Measurements from ENCODE around the gene LDLRAD2.

GRCh38 chr1:21873761-21874160 is 61.7 kb downstream of the LDLRAD2 start:
- TF ChIP-seq RCOR1 (IDR thresholded peaks at IDR 0.05; ENCODE audit: low read depth, low read length) = no peak
- TF ChIP-seq BHLHE40 (IDR thresholded peaks at IDR 0.05; ENCODE audit: low read depth, low read length) = no peak

All from A549 (cell line).